OCI-LY3 (cell line): ENCODE measurements around the gene SOCS7.
"Not testable (repeated sequence)": the region's sequence is repeated elsewhere in the genome, so short reads cannot be mapped to it uniquely, and the experiment has no call there.

ENCODE experiments used
- H2AFZ ChIP-seq: fragments of 200-600, 300-600 bp; shearing (Covaris generic); 2 replicates; pipeline ENCODE4 v1.6.0; 2014; ENCODE audit warnings: antibody characterized with exemption, low read depth, low read length
- H3K27ac ChIP-seq: fragments of 200-600, 300-600 bp; sonication (generic); 2 replicates; pipeline ENCODE4 v1.5.1; 2014; ENCODE audit warnings: mild to moderate bottlenecking, low read length, moderate library complexity, mixed read lengths
- H3K27me3 ChIP-seq: fragments of 200-600, 300-600 bp; sonication (generic); 2 replicates; pipeline ENCODE4 v1.6.1; 2014; ENCODE audit warnings: low read depth, low read length, mixed read lengths
- H3K36me3 ChIP-seq: fragments of 200-600, 300-600 bp; sonication (generic); replicated peaks from 2 replicates; pipeline ENCODE3; 2014; ENCODE audit warnings: low read depth, low read length, mixed read lengths
- H3K4me1 ChIP-seq: fragments of 300-600, 200-600 bp; sonication (generic); 2 replicates; pipeline ENCODE4 v1.6.1; 2014; ENCODE audit warnings: low read length, mixed read lengths
- H3K4me2 ChIP-seq: fragments of 200-600, 300-600 bp; sonication (generic); 2 replicates; pipeline ENCODE4 v1.6.1; 2014; ENCODE audit warnings: low read length, mixed read lengths
- H3K4me3 ChIP-seq: fragments of 300-600, 200-600 bp; sonication (generic); 2 replicates; pipeline ENCODE4 v1.5.1; 2014; ENCODE audit warnings: antibody characterized with exemption, mild to moderate bottlenecking, low read length, moderate library complexity
- H3K79me2 ChIP-seq: fragments of 300-600, 200-600 bp; shearing (Covaris generic); 2 replicates; pipeline ENCODE4 v1.6.1; 2014; ENCODE audit warnings: mild to moderate bottlenecking, low read length, mixed read lengths
- H3K9ac ChIP-seq: fragments of 300-600, 200-600 bp; shearing (Covaris generic); 2 replicates; pipeline ENCODE4 v1.6.0; 2014; ENCODE audit warnings: mild to moderate bottlenecking, low read length, moderate library complexity
- H3K9me3 ChIP-seq: fragments of 200-600, 300-600 bp; shearing (Covaris generic); 2 replicates; pipeline ENCODE4 v1.6.1; 2014; ENCODE audit warnings: low read length, mixed read lengths; ENCODE audit not compliant: insufficient read depth
- H4K20me1 ChIP-seq: fragments of 200-600, 300-600 bp; sonication (generic); 2 replicates; pipeline ENCODE4 v1.6.1; 2016; ENCODE audit warnings: low read length, mixed read lengths; ENCODE audit not compliant: insufficient read depth
- EZH2phosphoT487 ChIP-seq: fragments of 200-600 bp; shearing (Covaris generic); IDR thresholded peaks from 2 replicates; pipeline ENCODE4 v1.6.1; 2018; ENCODE audit warnings: antibody characterized with exemption, mixed run types, low read depth
- TF ChIP-seq, protein P1 (sequence below): fragments of 200-600, 300-600 bp; sonication (generic); IDR thresholded peaks from 2 replicates; pipeline ENCODE4 v1.5.1; 2014; ENCODE audit warnings: antibody characterized with exemption, low read length, low read depth

SOCS7 gene

DNA sequence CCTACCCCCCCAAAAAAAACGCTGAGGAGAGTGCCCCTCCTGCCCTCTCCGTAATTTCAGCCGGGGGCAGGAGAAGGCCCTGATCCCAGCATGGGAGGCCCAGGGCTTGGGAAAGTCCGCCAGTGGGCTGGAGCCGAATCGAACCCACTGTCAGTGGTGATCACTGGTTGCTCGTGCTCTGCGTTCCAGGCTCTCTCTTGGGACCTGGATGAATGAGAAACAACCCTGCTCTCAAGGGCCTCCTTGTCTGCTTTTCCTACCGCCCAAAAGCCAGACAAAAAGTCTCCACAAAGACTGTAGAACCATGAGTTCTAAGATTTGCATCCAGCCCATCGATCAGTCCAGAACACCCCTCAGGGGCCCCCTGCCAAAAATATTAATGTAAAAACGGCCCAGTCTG lies 84.7 kb downstream of the SOCS7 start:
- Histone ChIP-seq H3K4me3 (no peak overlapping the region), H3K4me2 (no peak overlapping the region), H3K4me1 (no peaks in the 10 kb centered on the region), H3K9ac (no peak overlapping the region), H3K36me3 (no peaks in the 10 kb centered on the region), H3K27me3 (no peaks in the 10 kb centered on the region), H3K27ac (no peak overlapping the region), H2AFZ (no peak overlapping the region), H3K79me2 (no peaks in the 10 kb centered on the region), H4K20me1 (no peaks in the 10 kb centered on the region), H3K9me3 (no peaks in the 10 kb centered on the region)
- TF ChIP-seq EZH2phosphoT487, result no peak
- TF ChIP-seq, protein P1, sequence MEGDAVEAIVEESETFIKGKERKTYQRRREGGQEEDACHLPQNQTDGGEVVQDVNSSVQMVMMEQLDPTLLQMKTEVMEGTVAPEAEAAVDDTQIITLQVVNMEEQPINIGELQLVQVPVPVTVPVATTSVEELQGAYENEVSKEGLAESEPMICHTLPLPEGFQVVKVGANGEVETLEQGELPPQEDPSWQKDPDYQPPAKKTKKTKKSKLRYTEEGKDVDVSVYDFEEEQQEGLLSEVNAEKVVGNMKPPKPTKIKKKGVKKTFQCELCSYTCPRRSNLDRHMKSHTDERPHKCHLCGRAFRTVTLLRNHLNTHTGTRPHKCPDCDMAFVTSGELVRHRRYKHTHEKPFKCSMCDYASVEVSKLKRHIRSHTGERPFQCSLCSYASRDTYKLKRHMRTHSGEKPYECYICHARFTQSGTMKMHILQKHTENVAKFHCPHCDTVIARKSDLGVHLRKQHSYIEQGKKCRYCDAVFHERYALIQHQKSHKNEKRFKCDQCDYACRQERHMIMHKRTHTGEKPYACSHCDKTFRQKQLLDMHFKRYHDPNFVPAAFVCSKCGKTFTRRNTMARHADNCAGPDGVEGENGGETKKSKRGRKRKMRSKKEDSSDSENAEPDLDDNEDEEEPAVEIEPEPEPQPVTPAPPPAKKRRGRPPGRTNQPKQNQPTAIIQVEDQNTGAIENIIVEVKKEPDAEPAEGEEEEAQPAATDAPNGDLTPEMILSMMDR, result no peak

DNA sequence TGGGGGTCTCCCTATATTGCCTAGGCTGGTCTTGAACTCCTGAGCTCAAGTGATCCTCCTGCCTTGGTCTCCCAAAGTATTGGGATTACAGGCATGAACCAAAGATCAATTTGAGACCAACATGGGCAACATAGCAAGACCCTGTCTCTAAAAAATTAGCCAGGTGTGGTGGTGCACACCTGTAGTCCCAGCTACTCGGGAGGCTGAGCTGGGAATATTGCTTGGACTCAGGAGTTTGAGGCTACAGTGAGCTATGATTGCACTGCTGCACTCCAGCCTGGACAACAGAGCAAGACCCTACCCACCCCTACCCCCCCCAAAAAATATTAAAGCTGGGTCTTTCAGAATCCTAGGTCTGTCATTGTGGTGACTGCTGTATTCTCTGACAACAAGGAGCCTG lies 85.7 kb downstream of the SOCS7 start:
- H3K4me3 ChIP-seq, H3K4me2 ChIP-seq, H3K9ac ChIP-seq, H3K36me3 ChIP-seq, H3K27ac ChIP-seq, H3K9me3 ChIP-seq, H3K27me3 ChIP-seq, H4K20me1 ChIP-seq, H2AFZ ChIP-seq, H3K4me1 ChIP-seq, H3K79me2 ChIP-seq: not testable (repeated sequence)

DNA sequence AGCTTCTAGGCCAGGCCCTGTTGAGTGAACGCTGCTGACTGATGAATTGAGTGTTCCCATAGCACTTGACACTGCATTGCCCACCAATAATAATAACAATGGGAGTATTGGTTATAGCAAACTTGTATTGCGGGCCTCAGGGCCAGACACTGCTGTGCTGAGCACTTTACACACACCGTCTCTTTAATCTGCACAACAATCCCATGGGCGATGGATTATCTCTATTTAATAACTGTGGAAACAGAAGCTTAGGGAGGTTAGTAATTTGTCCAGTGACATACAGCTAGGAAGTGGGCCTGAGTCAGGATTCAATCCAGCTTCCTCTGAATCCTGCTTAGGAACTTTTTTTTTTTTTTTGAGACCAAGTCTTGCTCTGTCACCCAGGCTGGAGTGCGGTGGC lies 87.8 kb downstream of the SOCS7 start:
- TF ChIP-seq EZH2phosphoT487, result no peak
- Histone ChIP-seq H3K27ac (no peak overlapping the region), H3K9ac (no peak overlapping the region), H3K4me3 (no peak overlapping the region), H3K79me2 (no peaks in the 10 kb centered on the region), H3K36me3 (no peaks in the 10 kb centered on the region), H3K4me2 (no peak overlapping the region), H2AFZ (no peak overlapping the region), H3K27me3 (no peaks in the 10 kb centered on the region; the same call in 1 of the 2 replicates), H3K9me3 (no peaks in the 10 kb centered on the region), H3K4me1 (peaks cover 5% of the 10 kb centered on the region; the same call in 1 of the 2 replicates), H4K20me1 (no peaks in the 10 kb centered on the region)

- H2AFZ ChIP-seq, result no peak overlapping the region
- H3K79me2 ChIP-seq, result no peaks in the 10 kb centered on the region
- no peak overlapping the region for H3K9ac ChIP-seq
- H3K36me3 ChIP-seq, result no peaks in the 10 kb centered on the region
- no peak overlapping the region for H3K4me3 ChIP-seq
- peaks cover 5% of the 10 kb centered on the region; the same call in 1 of the 2 replicates for H3K4me1 ChIP-seq
- no peaks in the 10 kb centered on the region for H4K20me1 ChIP-seq
- H3K27me3 ChIP-seq, result no peaks in the 10 kb centered on the region; the same call in 1 of the 2 replicates
- no peak overlapping the region for H3K4me2 ChIP-seq
- TF ChIP-seq EZH2phosphoT487, result no peak
- TF ChIP-seq, protein P1, result no peak
- no peak overlapping the region for H3K27ac ChIP-seq
- no peaks in the 10 kb centered on the region for H3K9me3 ChIP-seq
Observed at GRCh38 chr17:38440614-38441397, 89.2 kb downstream of the SOCS7 start.

- Histone ChIP-seq H3K4me2 (no peak overlapping the region), H2AFZ (no peak overlapping the region), H4K20me1 (no peaks in the 10 kb centered on the region)
Observed at GRCh38 chr17:38441429-38442061, 89.9 kb downstream of the SOCS7 start.

More at GRCh38 chr17:38441429-38442061, 89.9 kb downstream of the SOCS7 start:
- Histone ChIP-seq H3K27ac (no peak overlapping the region), H3K9me3 (no peaks in the 10 kb centered on the region), H3K4me3 (no peak overlapping the region), H3K79me2 (no peaks in the 10 kb centered on the region), H3K27me3 (no peaks in the 10 kb centered on the region; the same call in 1 of the 2 replicates), H3K36me3 (no peaks in the 10 kb centered on the region), H3K4me1 (peaks cover 5% of the 10 kb centered on the region; the same call in 1 of the 2 replicates), H3K9ac (no peak overlapping the region)
- TF ChIP-seq, protein P1, result no peak
- TF ChIP-seq EZH2phosphoT487, result no peak
